ENCODE measurements around the gene ZNF438. TPM values are rescaled to one million over a fixed set of nuclear protein-coding genes. Genes with fewer than 3 reads are reported as not detected.
"Not testable (repeated sequence)": the region's sequence is repeated elsewhere in the genome, so short reads cannot be mapped to it uniquely, and the experiment has no call there.

The ZNF438 gene
- total and polyA plus RNA-seq, 10 of the 15 experiments (the other 5 are each of a cell fraction or from before 2014, with no cell fraction given): 0.93 to 5.2 (median 1.9) TPM

DNA sequence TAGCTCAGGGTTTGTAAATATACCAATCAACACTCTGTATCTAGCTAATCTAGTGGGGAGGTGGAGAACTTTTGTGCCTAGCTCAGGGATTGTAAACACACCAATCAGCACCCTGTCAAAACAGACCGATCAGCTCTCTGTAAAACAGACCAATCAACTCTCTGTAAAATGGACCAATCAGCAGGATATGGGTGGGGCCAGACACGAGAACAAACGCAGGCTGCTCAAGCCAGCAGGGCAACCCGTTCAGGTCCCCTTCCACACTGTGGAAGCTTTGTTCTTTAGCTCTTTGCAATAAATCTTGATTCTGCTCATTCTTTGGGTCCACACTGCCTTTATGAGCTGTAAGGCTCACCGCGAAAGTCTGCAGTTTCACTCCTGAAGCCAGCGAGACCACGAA, 25.0 kb upstream of the ZNF438 start:
- H3K4me2 ChIP-seq (ENCODE audit: control insufficient read depth, insufficient read depth); H3K79me2 ChIP-seq (ENCODE audit: control insufficient read depth, insufficient read depth, low read length); CTCF ChIA-PET; intact Hi-C loops (cut with micrococcal nuclease; ENCODE audit: unreplicated experiment); FAIRE-seq; H3K9me3 ChIP-seq (replicated peaks; ENCODE audit: control insufficient read depth, insufficient read depth, low read length); in situ Hi-C loops (cut with MboI); H4K20me1 ChIP-seq (ENCODE audit: control insufficient read depth, insufficient read depth); H2AFZ ChIP-seq (ENCODE audit: control insufficient read depth, low read depth, low read length); BruUV-seq (replicated peaks); H3K36me3 ChIP-seq (ENCODE audit: control insufficient read depth in 2 of 2, insufficient read depth in 2 of 2, low read length in 1 of 2); H3K9ac ChIP-seq (ENCODE audit: control insufficient read depth, insufficient read depth, low read length); DNase-seq (ENCODE audit: low read depth, low spot score); SMC1A ChIA-PET (ENCODE audit: uncharacterized antibody, unreplicated experiment); H3K4me1 ChIP-seq (ENCODE audit: control insufficient read depth, insufficient read depth, low read length); ATAC-seq; H3K4me3 ChIP-seq; H3K27me3 ChIP-seq (replicated peaks in 1 of 2; ENCODE audit: control insufficient read depth in 2 of 2, insufficient read depth in 2 of 2, low read length in 1 of 2); H3K27ac ChIP-seq (ENCODE audit: control insufficient read depth, insufficient read depth): not testable (repeated sequence)
- RAD21 ChIA-PET (ENCODE audit: unreplicated experiment): interaction anchor here (0.6 kb wide), 1 partner anchor 519 kb away, joined by 3 read pairs; no protein-coding TSS in a partner anchor
- POLR2A ChIA-PET: interaction anchor here (0.5 kb wide), 1 partner anchor 36 kb away, joined by 3 read pairs; no protein-coding TSS in a partner anchor
- WGBS (ENCODE audit: insufficient coverage, insufficient replicate concordance, low lambda C conversion rate, missing lambda C conversion rate): 72% methylated on average over 8 of the region's 8 CpGs

DNA sequence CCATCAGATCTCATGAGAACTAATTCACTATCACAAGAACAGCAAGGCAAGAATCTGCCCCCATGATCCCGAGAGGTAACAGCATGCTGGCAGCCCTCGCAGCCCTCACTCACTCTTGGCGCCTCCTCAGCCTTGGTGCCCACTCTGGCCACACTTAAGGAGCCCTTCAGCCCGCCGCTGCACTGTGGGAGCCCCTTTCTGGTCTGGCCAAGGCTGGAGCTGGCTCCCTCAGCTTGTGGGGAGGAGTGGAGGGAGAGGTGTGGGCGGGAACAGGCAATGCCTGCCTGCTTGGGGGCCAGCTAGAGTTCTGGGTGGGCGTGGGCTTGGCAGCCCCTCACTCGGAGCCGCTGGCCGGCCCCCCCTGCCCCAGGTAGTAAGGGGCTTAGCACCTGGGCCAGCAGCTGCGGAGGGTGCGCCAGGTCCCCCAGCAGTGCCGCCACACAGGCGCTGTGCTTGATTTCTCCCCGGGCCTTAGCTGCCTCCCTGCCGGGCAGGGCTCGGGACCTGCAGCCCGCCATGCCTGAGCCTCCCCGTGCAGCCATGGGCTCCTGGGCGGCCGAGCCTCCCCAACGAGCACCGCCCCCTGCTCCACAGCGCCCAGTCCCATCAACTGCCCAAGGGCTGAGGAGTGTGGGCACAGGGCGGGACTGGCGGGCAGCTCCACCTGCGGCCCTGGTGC, 24.0 kb upstream of the ZNF438 start:
- H3K4me2 ChIP-seq (ENCODE audit: control insufficient read depth, insufficient read depth): no peak overlapping the region
- no peak overlapping the region for H3K4me3 ChIP-seq
- H2AFZ ChIP-seq (ENCODE audit: control insufficient read depth, low read depth, low read length): no peak overlapping the region
- CTCF ChIA-PET: no interaction called here
- ATAC-seq: no peak
- TF ChIP-seq SMAD5 (IDR thresholded peaks at IDR 0.05; ENCODE audit: low read depth): no peak
- no peak for TF ChIP-seq POLR2AphosphoS2 (IDR thresholded peaks at IDR 0.05; ENCODE audit: low read depth, low read length)
- no peak for TF ChIP-seq RBBP5 (conservative IDR thresholded peaks at IDR 0.05)
- no peak for TF ChIP-seq BRCA1 (IDR thresholded peaks at IDR 0.05; ENCODE audit: low read depth, low read length)
- TF ChIP-seq JUND (IDR thresholded peaks at IDR 0.05; ENCODE audit: low read depth, low read length): no peak
- TF ChIP-seq, protein P1, sequence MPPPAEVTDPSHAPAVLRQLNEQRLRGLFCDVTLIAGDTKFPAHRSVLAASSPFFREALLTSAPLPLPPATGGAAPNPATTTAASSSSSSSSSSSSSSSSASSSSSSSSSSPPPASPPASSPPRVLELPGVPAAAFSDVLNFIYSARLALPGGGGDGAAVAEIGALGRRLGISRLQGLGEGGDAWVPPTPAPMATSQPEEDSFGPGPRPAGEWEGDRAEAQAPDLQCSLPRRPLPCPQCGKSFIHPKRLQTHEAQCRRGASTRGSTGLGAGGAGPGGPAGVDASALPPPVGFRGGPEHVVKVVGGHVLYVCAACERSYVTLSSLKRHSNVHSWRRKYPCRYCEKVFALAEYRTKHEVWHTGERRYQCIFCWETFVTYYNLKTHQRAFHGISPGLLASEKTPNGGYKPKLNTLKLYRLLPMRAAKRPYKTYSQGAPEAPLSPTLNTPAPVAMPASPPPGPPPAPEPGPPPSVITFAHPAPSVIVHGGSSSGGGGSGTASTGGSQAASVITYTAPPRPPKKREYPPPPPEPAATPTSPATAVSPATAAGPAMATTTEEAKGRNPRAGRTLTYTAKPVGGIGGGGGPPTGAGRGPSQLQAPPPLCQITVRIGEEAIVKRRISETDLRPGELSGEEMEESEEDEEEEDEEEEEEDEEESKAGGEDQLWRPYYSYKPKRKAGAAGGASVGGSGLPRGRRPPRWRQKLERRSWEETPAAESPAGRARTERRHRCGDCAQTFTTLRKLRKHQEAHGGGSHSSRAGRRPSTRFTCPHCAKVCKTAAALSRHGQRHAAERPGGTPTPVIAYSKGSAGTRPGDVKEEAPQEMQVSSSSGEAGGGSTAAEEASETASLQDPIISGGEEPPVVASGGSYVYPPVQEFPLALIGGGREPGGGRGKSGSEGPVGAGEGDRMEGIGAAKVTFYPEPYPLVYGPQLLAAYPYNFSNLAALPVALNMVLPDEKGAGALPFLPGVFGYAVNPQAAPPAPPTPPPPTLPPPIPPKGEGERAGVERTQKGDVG (CRISPR knock-in tag; IDR thresholded peaks at IDR 0.05): no peak
- TF ChIP-seq TCF3 (IDR thresholded peaks at IDR 0.05; ENCODE audit: borderline replicate concordance, insufficient read depth, low read depth, low read length): no peak
- TF ChIP-seq, protein P2, sequence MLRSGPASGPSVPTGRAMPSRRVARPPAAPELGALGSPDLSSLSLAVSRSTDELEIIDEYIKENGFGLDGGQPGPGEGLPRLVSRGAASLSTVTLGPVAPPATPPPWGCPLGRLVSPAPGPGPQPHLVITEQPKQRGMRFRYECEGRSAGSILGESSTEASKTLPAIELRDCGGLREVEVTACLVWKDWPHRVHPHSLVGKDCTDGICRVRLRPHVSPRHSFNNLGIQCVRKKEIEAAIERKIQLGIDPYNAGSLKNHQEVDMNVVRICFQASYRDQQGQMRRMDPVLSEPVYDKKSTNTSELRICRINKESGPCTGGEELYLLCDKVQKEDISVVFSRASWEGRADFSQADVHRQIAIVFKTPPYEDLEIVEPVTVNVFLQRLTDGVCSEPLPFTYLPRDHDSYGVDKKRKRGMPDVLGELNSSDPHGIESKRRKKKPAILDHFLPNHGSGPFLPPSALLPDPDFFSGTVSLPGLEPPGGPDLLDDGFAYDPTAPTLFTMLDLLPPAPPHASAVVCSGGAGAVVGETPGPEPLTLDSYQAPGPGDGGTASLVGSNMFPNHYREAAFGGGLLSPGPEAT (IDR thresholded peaks at IDR 0.05; ENCODE audit: low read depth): no peak
- no peak overlapping the region for H3K9ac ChIP-seq (ENCODE audit: control insufficient read depth, insufficient read depth, low read length)
- H3K79me2 ChIP-seq (ENCODE audit: control insufficient read depth, insufficient read depth, low read length): no peaks in the 10 kb centered on the region
- RAD21 ChIA-PET (ENCODE audit: unreplicated experiment): no interaction called here
- POLR2A ChIA-PET: no interaction called here
- 50% methylated on average over 27 of the region's 27 CpGs for WGBS (ENCODE audit: insufficient coverage, insufficient replicate concordance, low lambda C conversion rate, missing lambda C conversion rate)
- no peaks in the 10 kb centered on the region for H3K4me1 ChIP-seq (ENCODE audit: control insufficient read depth, insufficient read depth, low read length)
- SMC1A ChIA-PET (ENCODE audit: uncharacterized antibody, unreplicated experiment): interaction anchor here (1.0 kb wide), 1 partner anchor 271 kb away, joined by 3 read pairs; no protein-coding TSS in a partner anchor
- in situ Hi-C loops (cut with MboI) (no loop called here), intact Hi-C loops (cut with micrococcal nuclease; ENCODE audit: unreplicated experiment) (no loop called here)
- no peak overlapping the region for H3K27ac ChIP-seq (ENCODE audit: control insufficient read depth, insufficient read depth)
- H4K20me1 ChIP-seq (ENCODE audit: control insufficient read depth, insufficient read depth): no peaks in the 10 kb centered on the region
- H3K9me3 ChIP-seq (replicated peaks; ENCODE audit: control insufficient read depth, insufficient read depth, low read length): peaks cover 3% of the 10 kb centered on the region; the same call in 2 of the 3 replicates
- no peak for FAIRE-seq
- BruUV-seq (replicated peaks): no TSS peak
- H3K36me3 ChIP-seq (ENCODE audit: control insufficient read depth in 2 of 2, insufficient read depth in 2 of 2, low read length in 1 of 2): no peaks in the 10 kb centered on the region
- DNase-seq (ENCODE audit: low read depth, low spot score): no peak
- no peaks in the 10 kb centered on the region for H3K27me3 ChIP-seq (replicated peaks in 1 of 2; ENCODE audit: control insufficient read depth in 2 of 2, insufficient read depth in 2 of 2, low read length in 1 of 2)
